Urothelium cell line (cell line): ENCODE data around the gene TMEM97.
"Not testable (repeated sequence)": the region's sequence is repeated elsewhere in the genome, so short reads cannot be mapped to it uniquely, and the experiment has no call there.

Experiments
- DNase-seq: peaks from one replicate; pipeline ENCODE4 v3.0.0; 2011; ENCODE audit warnings: low spot score, mixed read lengths
- FAIRE-seq: peaks from 2 replicates; lab custom pipeline; 2011; peaks lifted over from hg19 to GRCh38; lab: Jason Lieb, UNC

TMEM97 gene

DNA sequence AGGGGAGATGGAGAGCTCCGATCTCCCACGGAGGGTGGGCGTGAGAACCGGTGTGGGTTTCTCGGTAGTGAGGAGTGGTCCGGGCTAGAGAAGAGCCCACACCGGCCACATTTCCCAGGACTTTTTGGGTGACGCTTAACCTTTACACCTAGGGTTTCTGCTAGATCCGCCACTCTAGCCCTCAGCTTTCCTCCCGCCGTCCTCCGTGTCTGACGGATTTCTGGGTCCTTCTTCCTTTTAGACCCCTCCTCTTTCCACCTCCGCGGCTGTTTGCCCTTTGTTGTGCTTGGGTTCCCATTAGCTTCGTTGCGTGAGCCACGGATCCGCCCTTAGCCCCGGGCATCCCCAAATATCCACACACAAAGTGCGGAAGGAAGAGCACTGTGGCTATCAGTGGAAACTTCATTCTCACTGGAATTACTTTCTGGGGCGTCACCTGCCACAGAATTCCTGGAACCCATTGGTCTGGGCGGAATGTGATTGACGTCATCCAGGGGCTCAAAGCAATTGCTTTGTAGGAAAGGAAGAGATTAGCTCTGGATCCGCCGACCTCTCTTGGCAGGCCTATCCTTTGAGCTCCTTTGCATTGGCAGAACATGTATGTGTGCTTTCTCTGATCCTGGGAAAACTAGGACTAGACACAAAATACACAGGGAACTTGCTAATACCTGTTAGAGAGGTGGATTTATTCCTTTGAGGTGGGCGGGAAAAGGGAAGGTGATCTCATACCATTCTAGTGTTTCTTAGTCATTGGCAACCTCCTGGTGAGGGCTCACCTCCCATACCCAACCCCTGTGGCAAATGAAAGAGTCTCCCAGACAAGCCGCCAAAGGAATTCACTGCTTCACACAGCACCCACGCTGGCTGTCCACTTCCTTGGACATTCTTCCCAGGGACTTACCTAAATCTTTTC lies 17.2 kb downstream of the TMEM97 start:
- FAIRE-seq (peak; percentile 46), DNase-seq (peak; percentile 67)

DNA sequence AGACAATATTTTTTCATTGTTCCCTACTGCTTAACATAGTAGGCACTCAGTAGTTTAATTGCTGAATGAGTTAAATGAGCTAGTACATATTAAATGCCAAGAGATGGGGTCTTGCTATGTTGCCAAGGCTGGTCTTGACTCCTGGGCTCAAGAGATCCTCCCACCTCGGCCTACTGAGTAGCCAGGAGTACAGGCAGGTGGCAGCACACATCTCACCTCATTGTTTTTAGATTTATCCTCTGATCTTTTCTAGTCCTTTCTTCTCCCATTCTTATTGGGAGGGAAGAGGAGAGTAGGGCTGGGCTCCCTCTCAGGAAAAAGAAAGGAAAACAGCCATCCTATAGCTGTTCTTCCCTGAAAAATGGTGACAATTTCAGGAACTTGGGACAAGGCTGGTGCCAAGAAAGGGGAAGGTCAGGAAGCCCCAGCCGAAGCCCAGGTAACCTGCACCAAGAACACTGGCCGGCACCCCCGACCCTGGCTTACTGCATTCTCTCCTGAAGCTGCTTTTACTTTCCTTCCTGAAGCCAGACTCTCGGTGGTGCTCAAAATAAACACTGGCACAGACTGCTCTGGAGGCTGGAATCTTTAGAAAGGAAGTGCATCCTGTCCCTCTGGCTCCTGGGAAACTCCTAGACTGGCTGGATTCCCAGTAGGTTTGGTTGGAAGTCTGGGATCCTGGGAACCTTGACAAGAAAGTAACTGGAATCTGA lies 19.2 kb downstream of the TMEM97 start:
- no peak for DNase-seq
- no peak for FAIRE-seq

DNA sequence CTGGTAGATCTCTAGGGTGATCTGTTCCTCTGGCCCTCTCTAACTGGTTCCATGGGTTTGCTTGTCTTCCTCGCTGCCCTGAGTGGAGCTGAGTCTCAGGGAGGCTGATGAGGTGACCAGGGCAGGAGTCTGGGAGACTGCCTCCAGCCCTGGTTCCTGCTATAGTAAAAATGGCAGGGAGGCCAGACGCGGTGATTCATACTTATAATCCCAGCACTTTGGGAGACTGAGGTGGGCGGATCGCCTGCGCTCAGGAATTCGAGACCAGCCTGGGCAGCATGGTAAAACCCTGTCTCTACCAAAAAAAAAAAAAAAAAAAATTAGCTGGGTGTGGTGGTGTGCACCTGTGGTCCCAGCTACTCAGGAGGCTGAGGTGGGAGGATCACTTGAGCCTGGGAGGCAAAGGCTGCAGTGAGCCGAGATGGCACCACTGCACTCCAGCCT lies 19.8 kb downstream of the TMEM97 start:
- not testable (repeated sequence) for DNase-seq, FAIRE-seq

DNA sequence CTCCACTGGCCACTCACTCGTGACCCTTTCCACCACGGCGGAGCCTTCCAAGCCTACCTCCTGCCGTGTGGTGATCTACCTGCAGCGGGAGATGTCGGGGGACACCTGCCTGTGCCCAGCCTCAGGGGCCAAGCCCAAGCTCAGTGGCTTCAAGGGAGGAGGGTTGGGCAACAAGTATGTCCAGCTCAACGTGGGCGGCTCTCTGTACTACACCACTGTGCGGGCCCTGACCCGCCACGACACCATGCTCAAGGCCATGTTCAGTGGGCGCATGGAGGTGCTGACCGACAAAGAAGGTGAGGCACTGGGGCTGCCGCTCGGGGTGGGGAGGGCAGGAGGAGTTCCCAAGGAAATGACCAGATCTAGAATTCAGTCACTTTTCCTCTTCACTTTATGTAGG lies 20.4 kb downstream of the TMEM97 start:
- no peak for DNase-seq
- FAIRE-seq: no peak

DNA sequence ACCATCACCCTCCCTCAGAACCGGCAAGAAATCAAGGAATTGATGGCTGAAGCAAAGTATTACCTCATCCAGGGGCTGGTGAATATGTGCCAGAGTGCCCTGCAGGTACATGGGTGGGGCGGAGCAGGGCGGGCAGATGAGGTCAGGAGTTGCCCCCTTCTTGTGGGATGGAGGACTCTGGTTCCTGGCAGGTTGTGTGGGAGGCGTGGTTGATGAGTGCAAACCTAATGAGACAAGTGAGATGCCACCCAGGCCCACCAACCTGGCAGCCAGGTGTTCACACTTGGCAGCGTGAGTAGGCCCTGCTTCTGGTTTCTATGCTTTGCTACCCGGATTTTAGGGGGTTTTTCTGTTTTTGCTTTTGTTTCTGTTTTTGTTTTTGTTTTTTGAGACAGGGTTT lies 21.4 kb downstream of the TMEM97 start:
- FAIRE-seq (no peak), DNase-seq (no peak)

DNA sequence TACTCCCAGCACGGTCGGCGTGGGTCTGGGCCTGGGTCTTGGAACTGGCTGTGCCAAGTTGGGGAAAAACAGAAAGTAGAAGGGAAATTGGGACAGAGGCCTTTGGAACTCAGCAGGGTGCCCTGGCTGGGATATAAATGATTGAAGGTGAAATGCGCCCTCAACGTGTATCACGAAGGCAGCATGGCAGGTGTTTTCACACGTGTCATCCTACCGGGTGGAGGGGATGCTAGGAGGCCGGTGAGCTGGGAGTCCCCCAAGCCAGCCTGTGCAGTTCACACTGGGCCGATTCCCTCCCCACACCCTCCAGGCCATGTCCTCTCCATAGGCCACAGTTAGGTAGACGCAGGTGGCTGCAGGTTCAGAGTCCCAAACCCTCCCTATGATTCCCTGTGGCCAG lies 22.5 kb downstream of the TMEM97 start:
- FAIRE-seq: no peak
- no peak for DNase-seq

DNA sequence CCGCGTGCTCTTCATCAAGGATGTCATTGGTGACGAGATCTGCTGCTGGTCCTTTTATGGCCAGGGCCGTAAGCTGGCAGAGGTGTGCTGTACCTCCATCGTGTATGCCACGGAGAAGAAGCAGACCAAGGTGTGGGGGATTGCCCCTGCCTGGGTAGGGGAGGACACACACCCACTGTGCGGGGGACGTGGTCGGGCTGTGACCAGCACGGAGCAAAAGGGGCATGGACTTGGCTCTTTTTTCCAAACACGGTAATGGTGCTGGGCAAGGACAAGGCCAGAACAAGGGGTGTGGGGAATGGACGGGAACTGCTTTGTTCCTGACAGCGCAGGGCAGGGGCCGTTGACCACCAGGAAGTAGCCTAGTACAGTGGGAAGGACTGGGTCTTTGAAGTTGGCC lies 23.3 kb downstream of the TMEM97 start:
- no peak for DNase-seq

DNA sequence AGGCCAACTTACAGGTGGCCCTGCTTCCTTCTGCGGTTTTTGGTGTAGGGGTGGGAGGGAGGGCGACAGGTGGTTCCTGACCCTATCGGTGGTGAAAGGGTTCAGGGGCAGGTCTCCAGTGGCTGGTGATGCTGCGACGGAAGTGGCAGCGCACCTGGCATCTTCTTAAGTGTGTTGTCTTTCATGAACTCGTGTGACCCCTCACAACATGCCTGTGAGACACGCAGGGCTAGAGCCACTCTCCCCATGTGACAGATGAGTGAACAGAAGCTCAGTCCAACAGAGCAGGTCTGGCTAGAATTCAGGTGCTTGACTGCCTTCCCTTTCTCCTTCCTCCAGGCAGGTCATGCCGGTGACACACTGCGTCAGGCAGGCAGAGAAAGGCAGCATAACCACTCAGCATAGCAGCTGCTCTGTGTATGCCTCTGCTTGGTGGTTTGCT lies 24.5 kb downstream of the TMEM97 start:
- FAIRE-seq (peak; percentile 78), DNase-seq (no peak)

More for the DNA sequence above, 23.3 kb downstream of the TMEM97 start:
- peak; percentile 58 for FAIRE-seq

DNA sequence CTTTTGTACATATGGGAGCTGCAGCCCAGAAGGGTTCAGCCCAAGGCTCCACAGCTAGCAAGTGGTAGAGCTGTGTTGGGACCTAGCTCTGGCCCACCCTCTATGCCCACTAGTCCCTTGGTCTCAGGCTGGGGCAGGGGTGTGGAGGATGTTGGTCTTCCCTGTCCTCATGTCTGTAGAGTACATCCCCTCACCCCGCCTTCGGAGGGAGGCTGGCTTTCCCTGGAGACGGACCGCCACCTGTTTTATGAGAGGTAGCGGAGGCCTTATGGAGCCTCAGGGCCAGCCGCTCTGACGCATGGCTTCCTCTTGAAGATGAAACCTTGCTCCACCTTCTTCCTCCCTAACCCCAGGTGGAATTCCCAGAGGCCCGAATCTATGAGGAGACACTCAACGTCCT lies 25.0 kb downstream of the TMEM97 start:
- FAIRE-seq (no peak), DNase-seq (no peak)

DNA sequence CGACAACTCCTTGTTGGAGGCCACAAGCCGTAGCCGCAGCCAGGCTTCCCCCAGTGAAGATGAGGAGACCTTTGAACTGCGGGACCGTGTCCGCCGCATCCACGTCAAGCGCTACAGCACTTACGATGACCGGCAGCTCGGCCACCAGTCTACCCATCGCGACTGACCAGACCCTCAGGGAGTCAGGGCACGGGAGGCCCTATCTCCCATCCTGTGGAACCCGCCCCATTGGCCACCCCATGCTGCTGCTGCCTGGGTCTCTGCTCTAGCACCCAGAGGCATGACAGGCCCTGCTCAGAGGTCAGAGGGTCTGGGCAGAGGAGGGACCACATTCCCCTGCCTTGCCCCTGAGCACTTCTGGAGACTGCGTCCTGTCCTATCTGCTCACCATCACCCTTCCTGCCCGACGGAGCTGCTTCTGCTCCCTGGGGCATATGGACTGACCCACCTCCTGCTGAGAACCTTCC lies 25.5 kb downstream of the TMEM97 start:
- DNase-seq: no peak
- FAIRE-seq: no peak

DNA sequence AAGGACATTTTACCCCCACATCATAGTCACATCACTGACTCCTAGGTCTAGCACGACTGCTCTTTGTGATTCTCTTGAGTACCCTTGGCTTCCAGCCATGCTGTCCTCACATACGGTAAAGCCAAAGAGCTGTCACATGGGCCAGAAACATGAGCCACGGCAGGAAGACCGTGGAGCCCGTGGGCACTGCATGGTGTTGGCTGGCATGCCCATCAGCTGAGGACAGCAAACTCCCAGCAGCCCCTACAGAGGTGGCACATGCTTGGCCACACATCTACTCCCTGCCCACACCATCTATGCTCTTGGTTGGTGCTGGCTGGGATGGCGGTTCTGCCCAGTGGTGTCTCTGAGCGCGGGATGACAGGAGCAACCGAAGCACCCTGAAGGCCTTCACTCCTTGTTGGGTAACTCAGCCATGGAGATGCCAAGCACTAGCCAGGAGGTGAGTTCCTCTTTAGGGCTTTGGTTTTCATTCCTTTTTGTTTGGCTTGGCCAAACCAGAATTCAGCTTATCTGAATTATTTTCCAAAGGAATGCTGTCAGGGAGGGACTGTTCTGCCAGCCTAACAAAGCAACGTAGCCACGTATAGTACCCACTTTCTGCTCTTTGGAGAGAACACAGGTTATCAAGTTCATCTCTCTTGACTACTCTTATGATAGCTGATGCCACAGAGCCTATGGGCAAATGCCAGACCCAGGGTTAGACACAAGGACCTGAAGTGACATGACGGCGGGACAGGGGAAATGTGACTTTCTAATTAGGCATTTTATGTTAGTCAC lies 26.6 kb downstream of the TMEM97 start:
- FAIRE-seq (no peak), DNase-seq (no peak)

DNA sequence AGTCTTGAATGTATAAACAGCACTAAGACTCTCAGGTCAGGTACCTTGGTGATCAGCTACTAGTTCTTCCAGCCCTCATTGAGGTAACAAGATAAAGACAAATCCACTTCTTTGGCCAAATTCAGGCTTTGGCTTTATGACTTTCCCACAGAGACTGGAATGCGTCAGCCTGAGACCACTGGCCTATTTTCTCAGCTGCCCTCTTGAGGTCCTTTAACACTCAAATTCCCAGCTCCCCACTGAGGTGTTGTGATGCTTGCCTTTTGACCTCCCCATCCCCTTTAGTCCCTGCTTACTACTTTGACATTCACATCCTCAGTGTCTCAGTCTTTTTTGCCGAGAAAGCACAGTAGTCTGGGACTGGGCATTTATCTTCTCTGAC lies 27.2 kb downstream of the TMEM97 start:
- DNase-seq (no peak), FAIRE-seq (no peak)

DNA sequence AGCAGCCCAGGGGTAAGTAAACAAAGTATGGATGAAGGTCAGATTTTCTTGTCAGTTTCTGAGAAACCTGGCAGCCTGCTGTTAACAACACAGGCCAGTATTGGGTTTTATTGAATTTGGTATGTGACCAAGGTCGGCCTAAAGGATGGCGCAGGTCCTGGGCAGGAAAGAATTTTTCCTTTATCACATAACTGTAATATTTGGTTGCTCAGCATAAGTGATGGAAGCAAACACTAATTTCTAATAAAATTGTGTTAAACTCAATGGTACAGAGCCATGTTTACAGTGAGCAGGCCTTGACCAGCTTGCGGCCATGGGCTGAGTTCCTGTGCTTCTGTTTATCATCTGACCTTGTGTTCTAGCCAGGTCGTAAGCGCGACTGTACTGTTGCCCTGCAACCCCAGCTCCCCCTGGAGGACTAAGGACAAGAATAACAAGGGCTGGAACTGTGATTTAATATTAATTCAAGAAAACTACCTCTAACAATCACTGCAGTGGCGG lies 27.8 kb downstream of the TMEM97 start:
- DNase-seq: no peak
- FAIRE-seq: no peak

DNA sequence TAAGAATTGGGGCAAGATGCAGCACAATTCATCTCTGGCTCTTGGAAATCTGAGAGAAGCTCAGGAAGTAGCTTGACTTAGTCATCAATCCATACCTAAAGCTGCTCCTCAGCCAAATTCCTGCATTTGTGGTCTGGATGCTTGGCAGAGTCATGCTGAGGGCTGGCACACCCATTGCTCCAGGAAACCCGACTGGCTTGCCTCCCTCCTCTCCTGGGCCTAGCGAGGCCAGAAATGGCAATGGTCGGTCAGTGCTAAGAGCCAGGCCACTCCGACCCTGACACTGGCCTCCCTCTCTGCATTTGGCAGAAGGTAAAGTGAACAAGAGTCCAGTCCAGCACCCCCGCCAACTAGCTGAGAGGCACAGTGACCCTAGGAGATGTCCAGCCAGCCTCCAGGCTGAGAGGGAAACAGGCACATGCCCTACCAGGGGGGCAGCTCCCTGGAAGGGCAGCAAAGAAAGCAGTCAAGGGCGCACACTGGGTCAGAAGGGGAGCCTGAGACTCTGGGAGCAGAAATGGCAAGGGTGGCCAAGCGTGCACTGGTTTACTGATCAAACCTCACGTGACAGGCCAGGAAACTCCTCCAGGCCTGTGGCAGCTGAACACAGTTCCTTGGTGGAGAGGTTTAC lies 28.4 kb downstream of the TMEM97 start:
- FAIRE-seq (no peak), DNase-seq (peak; percentile 70)

DNA sequence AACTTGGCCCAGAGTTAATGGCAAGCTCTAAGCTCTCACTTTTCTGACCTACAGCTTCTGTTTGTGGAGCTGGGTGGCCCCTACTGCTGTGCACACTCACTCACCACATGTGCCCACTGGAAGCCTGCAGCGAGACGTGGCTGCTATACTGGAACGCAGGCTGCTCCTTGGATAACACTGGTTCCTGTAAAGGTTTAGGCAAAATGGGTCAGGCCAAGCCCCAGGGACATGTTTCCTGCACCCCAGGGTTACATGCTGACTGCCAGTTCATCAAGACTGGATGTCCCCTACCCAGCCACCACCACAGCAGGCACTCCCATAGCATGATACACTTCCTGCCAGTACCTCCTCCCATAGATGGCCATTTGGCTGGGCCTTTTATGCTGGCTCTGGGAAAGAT lies 30.0 kb downstream of the TMEM97 start:
- FAIRE-seq (no peak), DNase-seq (no peak)

DNA sequence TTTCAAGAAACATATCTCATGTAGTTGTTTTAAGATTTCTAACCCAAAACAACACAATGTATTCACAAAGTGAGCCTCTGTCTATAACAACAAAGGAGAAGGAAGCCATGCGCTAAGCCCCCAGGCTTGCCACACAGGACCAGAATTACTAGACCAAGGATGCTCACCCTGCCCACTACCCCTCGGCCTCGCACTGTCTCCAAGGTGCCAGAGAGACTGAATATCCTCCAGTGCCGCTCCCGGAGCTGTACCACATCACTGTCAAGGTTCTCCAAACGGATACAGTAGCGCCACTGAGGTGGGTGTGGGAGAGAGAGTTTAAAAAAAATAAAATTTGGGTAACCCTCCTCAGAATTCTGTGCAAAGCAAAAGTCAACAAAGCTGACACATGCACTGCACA lies 31.3 kb downstream of the TMEM97 start:
- no peak for FAIRE-seq
- DNase-seq: no peak

DNA sequence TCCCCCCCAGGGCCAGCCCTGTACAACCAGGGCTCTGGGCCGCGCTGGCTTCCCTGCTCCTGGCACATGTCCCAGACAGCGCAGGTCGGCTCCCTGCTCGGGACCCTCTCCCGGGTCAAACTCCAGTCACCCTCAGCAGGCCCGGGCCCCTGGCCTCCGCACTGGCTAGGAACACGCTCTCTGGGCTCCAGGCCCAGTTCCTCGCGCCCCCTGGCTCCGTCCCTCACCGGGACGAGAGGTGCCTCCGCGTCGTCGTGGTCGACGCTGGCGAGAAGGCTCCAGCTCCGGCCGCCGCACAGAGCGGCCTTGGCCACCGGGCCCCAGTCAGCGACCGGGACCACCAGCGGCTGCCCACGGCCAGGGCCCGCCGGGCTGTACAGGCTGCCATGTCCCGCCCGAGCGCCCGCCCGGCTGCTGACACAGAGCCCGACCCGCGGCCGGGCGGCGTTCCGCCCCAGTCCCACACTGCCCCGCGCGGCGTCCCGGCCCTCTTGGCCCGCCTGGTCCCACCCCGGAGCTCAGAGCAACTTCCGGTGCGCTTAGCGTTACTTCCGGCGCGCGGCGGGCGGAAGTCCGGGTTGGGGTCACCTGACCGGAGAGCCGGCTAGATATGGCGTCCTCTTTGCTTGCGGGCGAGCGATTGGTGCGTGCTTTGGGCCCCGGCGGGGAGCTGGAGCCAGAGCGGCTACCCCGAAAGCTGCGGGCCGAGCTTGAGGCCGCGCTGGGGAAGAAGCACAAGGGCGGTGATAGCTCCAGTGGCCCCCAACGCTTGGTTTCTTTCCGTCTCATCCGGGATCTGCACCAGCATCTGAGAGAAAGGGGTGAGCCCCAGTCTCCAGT lies 38.3 kb downstream of the TMEM97 start, which contains the start of gene POLDIP2:
Gene POLDIP2, minus strand, starts transcription at position 467 of the 840 bp plus-strand sequence. Its CDS starts 79 bp downstream, at position 388.
- peak; percentile 97 for DNase-seq
- FAIRE-seq: peak; percentile 74

DNA sequence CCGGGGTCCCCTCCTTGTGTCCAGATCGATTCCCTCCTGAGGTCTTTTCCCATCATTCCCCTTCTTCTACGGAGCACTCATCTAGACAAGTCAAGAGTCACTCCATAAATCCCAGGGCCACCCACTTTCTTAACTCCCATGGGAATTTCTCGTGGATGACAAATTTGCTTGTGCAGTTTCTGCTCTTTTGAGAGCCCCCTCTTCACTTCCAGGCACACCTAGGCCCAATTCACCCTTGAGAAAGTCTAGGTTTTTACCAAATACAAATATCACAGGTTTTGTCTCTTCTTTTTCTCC lies 38.8 kb downstream of the TMEM97 start:
- DNase-seq (no peak), FAIRE-seq (no peak)

DNA sequence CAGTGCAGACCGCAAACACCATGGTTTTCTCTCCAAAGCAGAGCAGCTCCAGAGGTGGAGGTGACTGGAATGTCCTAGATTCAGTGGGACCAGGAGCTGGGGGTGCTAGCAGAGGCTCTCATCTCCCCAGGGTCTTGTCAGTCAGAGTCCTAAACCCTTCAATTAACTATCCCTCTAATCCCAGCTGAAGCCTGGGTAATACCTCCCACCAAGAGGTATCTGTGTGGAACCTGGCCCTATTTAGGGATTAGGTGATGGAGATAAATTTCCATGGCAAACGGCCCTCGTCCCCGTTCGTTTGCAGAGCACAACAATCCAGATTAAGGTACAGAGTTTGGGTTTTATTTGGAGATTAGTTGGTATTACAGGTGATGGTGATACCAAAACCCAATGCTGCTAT lies 44.2 kb downstream of the TMEM97 start:
- FAIRE-seq: no peak
- DNase-seq: no peak
